OCI-LY3 (cell line): ENCODE measurements around the gene SPATA2.

Experiments used
- H2AFZ ChIP-seq: fragments of 200-600, 300-600 bp; shearing (Covaris generic); 2 replicates; pipeline ENCODE4 v1.6.0; 2014; ENCODE audit warnings: antibody characterized with exemption, low read depth, low read length
- H3K27ac ChIP-seq: fragments of 200-600, 300-600 bp; sonication (generic); 2 replicates; pipeline ENCODE4 v1.5.1; 2014; ENCODE audit warnings: mild to moderate bottlenecking, low read length, moderate library complexity, mixed read lengths
- H3K27me3 ChIP-seq: fragments of 200-600, 300-600 bp; sonication (generic); 2 replicates; pipeline ENCODE4 v1.6.1; 2014; ENCODE audit warnings: low read depth, low read length, mixed read lengths
- H3K36me3 ChIP-seq: fragments of 200-600, 300-600 bp; sonication (generic); replicated peaks from 2 replicates; pipeline ENCODE3; 2014; ENCODE audit warnings: low read depth, low read length, mixed read lengths
- H3K4me1 ChIP-seq: fragments of 300-600, 200-600 bp; sonication (generic); 2 replicates; pipeline ENCODE4 v1.6.1; 2014; ENCODE audit warnings: low read length, mixed read lengths
- H3K4me2 ChIP-seq: fragments of 200-600, 300-600 bp; sonication (generic); 2 replicates; pipeline ENCODE4 v1.6.1; 2014; ENCODE audit warnings: low read length, mixed read lengths
- H3K4me3 ChIP-seq: fragments of 300-600, 200-600 bp; sonication (generic); 2 replicates; pipeline ENCODE4 v1.5.1; 2014; ENCODE audit warnings: antibody characterized with exemption, mild to moderate bottlenecking, low read length, moderate library complexity
- H3K79me2 ChIP-seq: fragments of 300-600, 200-600 bp; shearing (Covaris generic); 2 replicates; pipeline ENCODE4 v1.6.1; 2014; ENCODE audit warnings: mild to moderate bottlenecking, low read length, mixed read lengths
- H3K9ac ChIP-seq: fragments of 300-600, 200-600 bp; shearing (Covaris generic); 2 replicates; pipeline ENCODE4 v1.6.0; 2014; ENCODE audit warnings: mild to moderate bottlenecking, low read length, moderate library complexity
- H3K9me3 ChIP-seq: fragments of 200-600, 300-600 bp; shearing (Covaris generic); 2 replicates; pipeline ENCODE4 v1.6.1; 2014; ENCODE audit warnings: low read length, mixed read lengths; ENCODE audit not compliant: insufficient read depth
- H4K20me1 ChIP-seq: fragments of 200-600, 300-600 bp; sonication (generic); 2 replicates; pipeline ENCODE4 v1.6.1; 2016; ENCODE audit warnings: low read length, mixed read lengths; ENCODE audit not compliant: insufficient read depth
- CTCF ChIP-seq: fragments of 200-600, 300-600 bp; sonication (generic); IDR thresholded peaks from 2 replicates; pipeline ENCODE4 v1.5.1; 2014; ENCODE audit warnings: antibody characterized with exemption, low read length, low read depth
- EZH2phosphoT487 ChIP-seq: fragments of 200-600 bp; shearing (Covaris generic); IDR thresholded peaks from 2 replicates; pipeline ENCODE4 v1.6.1; 2018; ENCODE audit warnings: antibody characterized with exemption, mixed run types, low read depth

SPATA2 gene

GRCh38 chr20:49928411-49929141 lies 13.2 kb upstream of the SPATA2 start:
- Histone ChIP-seq H3K27ac (no peak overlapping the region), H3K27me3 (no peaks in the 10 kb centered on the region), H4K20me1 (no peaks in the 10 kb centered on the region), H3K79me2 (no peaks in the 10 kb centered on the region), H3K36me3 (no peaks in the 10 kb centered on the region), H3K4me1 (peaks cover 19% of the 10 kb centered on the region), H3K9ac (peak overlapping the region; percentile 19; the same call in 1 of the 2 replicates), H3K9me3 (peaks cover 6% of the 10 kb centered on the region; the same call in 1 of the 2 replicates), H2AFZ (peak overlapping the region; percentile 80), H3K4me3 (peak overlapping the region; percentile 38), H3K4me2 (peak overlapping the region; percentile 40)
- TF ChIP-seq EZH2phosphoT487 (no peak), CTCF (peak; percentile 98)

GRCh38 chr20:49925901-49926454 lies 10.6 kb upstream of the SPATA2 start:
- Histone ChIP-seq H3K9me3 (peaks cover 6% of the 10 kb centered on the region; the same call in 1 of the 2 replicates), H3K27ac (no peak overlapping the region), H3K79me2 (no peaks in the 10 kb centered on the region), H3K4me3 (no peak overlapping the region), H3K36me3 (no peaks in the 10 kb centered on the region), H2AFZ (no peak overlapping the region), H3K4me2 (no peak overlapping the region; the same call in 1 of the 2 replicates), H3K4me1 (peaks cover 19% of the 10 kb centered on the region), H4K20me1 (no peaks in the 10 kb centered on the region), H3K9ac (no peak overlapping the region), H3K27me3 (no peaks in the 10 kb centered on the region)
- TF ChIP-seq EZH2phosphoT487 (no peak), CTCF (no peak)

- TF ChIP-seq EZH2phosphoT487 (no peak), CTCF (no peak)
- no peak overlapping the region for H3K27ac ChIP-seq
- no peaks in the 10 kb centered on the region for H3K36me3 ChIP-seq
- no peak overlapping the region for H2AFZ ChIP-seq
- H3K79me2 ChIP-seq = no peaks in the 10 kb centered on the region
- no peaks in the 10 kb centered on the region for H4K20me1 ChIP-seq
- H3K4me3 ChIP-seq = no peak overlapping the region
- no peak overlapping the region for H3K9ac ChIP-seq
- H3K4me2 ChIP-seq = no peak overlapping the region
- H3K4me1 ChIP-seq = peaks cover 15% of the 10 kb centered on the region
- no peaks in the 10 kb centered on the region for H3K27me3 ChIP-seq
- peaks cover 6% of the 10 kb centered on the region; the same call in 1 of the 2 replicates for H3K9me3 ChIP-seq
These were observed 8.9 kb upstream of the SPATA2 start for GRCh38 chr20:49924247-49924646.

- Histone ChIP-seq H3K27ac (no peak overlapping the region), H3K36me3 (no peaks in the 10 kb centered on the region)
- TF ChIP-seq CTCF = no peak
- TF ChIP-seq EZH2phosphoT487 = no peak
These were observed 4.1 kb upstream of the SPATA2 start for GRCh38 chr20:49919461-49919860.

More at GRCh38 chr20:49919461-49919860, 4.1 kb upstream of the SPATA2 start:
- no peak overlapping the region for H3K4me2 ChIP-seq
- peaks cover 16% of the 10 kb centered on the region for H3K4me1 ChIP-seq
- no peak overlapping the region for H3K4me3 ChIP-seq
- peaks cover 10% of the 10 kb centered on the region for H3K79me2 ChIP-seq
- no peaks in the 10 kb centered on the region for H3K9me3 ChIP-seq
- H4K20me1 ChIP-seq = peaks cover 3% of the 10 kb centered on the region; the same call in 1 of the 2 replicates
- H2AFZ ChIP-seq = no peak overlapping the region
- H3K9ac ChIP-seq = no peak overlapping the region
- no peaks in the 10 kb centered on the region for H3K27me3 ChIP-seq
